ENCODE data around the gene CREB3L1. TPM values are rescaled to one million over a fixed set of nuclear protein-coding genes. Genes with fewer than 3 reads are reported as not detected.

The CREB3L1 gene
- total and polyA plus RNA-seq, 2 of the 13 experiments (the other 11 are each of a cell fraction or from before 2014, with no cell fraction given), result not detected

DNA sequence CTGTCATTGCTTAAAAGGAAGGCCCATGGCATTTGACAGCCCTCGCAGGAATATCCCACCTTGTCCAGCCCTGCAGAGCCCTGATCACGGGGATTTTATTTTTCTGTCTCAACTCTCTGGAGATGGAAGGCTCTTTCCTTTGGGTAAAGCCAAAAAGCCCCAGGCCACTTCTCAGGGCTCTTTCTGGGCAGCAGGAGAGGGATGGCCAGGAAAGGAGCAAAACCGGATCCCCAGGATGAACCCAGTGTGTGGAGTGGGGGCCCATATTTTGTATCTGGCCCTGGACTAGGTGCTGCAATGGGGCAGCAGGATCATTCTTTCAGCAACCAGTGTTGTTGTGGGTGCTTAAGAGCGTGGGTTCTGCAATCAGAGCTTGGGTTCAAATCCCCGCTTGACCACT, 11.0 kb downstream of the CREB3L1 start:
- no peaks in the 10 kb centered on the region for H3K9me3 ChIP-seq (ENCODE audit: low read length)
- H4K20me1 ChIP-seq (ENCODE audit: insufficient read depth, low read length), result no peaks in the 10 kb centered on the region
- FAIRE-seq (no peak), DNase-seq (ENCODE audit: low spot score) (no peak), ATAC-seq (no peak)
- no peak overlapping the region for H2AFZ ChIP-seq (ENCODE audit: low read length)
- no peaks in the 10 kb centered on the region for H3K36me3 ChIP-seq (replicated peaks in 1 of 2; ENCODE audit: control insufficient read depth in 1 of 2, insufficient read depth in 2 of 2, low read length in 2 of 2)
- H3K4me2 ChIP-seq (ENCODE audit: low read depth, low read length), result no peak overlapping the region
- H3K9ac ChIP-seq (ENCODE audit: insufficient read depth, low read depth, low read length), result no peak overlapping the region
- intact Hi-C loops (cut with micrococcal nuclease; ENCODE audit: unreplicated experiment) (no loop called here), in situ Hi-C loops (cut with HindIII; ENCODE audit: extremely low pct_ligation_motif_present, low pct_unique_long_range_greater_than_20kb) (no loop called here)
- 67% methylated on average over 5 of the region's 5 CpGs for WGBS (ENCODE audit: low lambda C conversion rate)
- peaks cover 2 to 38% of the 10 kb centered on the region in 2 experiments; a peak in 4 of 5 replicates for H3K27me3 ChIP-seq (ENCODE audit: control insufficient read depth in 1 of 2, insufficient read depth in 2 of 2, low read length in 2 of 2)
- BruUV-seq (replicated peaks), result no TSS peak
- no peak overlapping the region for H3K4me3 ChIP-seq (replicated peaks in 1 of 3; ENCODE audit: insufficient read depth in 1 of 3, low read depth in 2 of 3, low read length in 3 of 3)
- no peak for TF ChIP-seq CHCHD3 (CRISPR knock-in tag; IDR thresholded peaks at IDR 0.05)
- no peak for TF ChIP-seq CBFB (CRISPR knock-in tag; IDR thresholded peaks at IDR 0.05)
- no peak for TF ChIP-seq MAZ (IDR thresholded peaks at IDR 0.05; ENCODE audit: borderline replicate concordance, low read depth, low read length)
- TF ChIP-seq MAZ (CRISPR knock-in tag; IDR thresholded peaks at IDR 0.05; ENCODE audit: low read depth), result no peak
- H3K27ac ChIP-seq (ENCODE audit: extremely low read length, insufficient read depth, low read length), result no peak overlapping the region
- POLR2A ChIA-PET, result interaction anchor here (3.4 kb wide), 1 partner anchor 45 kb away, joined by 12 read pairs; no protein-coding TSS in a partner anchor
- H3K4me1 ChIP-seq (ENCODE audit: insufficient read depth, low read length), result peaks cover 17% of the 10 kb centered on the region
- CTCF ChIA-PET (ENCODE audit: low intra/inter-chr PET ratio, low total read pairs), result no interaction called here
- H3K79me2 ChIP-seq (ENCODE audit: insufficient read depth, low read length), result no peaks in the 10 kb centered on the region

DNA sequence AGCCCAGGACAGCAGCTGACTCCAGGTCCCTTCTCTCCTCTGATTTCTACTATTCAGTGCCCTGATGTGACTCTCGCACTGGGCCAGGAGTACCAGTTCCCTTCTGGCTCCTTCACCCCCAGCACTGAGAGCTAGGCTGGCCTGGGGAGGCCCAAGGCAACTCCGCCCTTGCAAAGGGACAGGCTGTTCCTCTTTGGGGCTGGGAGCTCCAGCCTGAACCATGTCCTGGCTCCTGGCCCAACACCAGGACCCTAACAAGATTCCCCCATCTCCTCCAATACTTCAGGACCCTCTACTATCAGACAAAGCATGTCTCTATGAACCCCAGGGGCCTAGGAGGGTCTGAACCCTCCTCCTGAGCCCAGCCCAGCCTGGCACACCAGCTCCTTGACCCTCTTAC, 12.5 kb downstream of the CREB3L1 start:
- ATAC-seq (no peak), FAIRE-seq (no peak), DNase-seq (ENCODE audit: low spot score) (no peak)
- no TSS peak for BruUV-seq (replicated peaks)
- TF ChIP-seq HDAC1 (CRISPR knock-in tag; IDR thresholded peaks at IDR 0.05) (no peak), JUN (CRISPR knock-in tag; IDR thresholded peaks at IDR 0.05) (no peak), SP1 (IDR thresholded peaks at IDR 0.05) (no peak), SP1 (CRISPR knock-in tag; IDR thresholded peaks at IDR 0.05) (no peak), SIN3B (IDR thresholded peaks at IDR 0.05; ENCODE audit: low read length) (no peak), ZNF468 (CRISPR knock-in tag; IDR thresholded peaks at IDR 0.05) (no peak), ZNF33A (CRISPR knock-in tag; IDR thresholded peaks at IDR 0.05; ENCODE audit: borderline replicate concordance) (no peak)
- Histone ChIP-seq H4K20me1 (ENCODE audit: insufficient read depth, low read length) (no peaks in the 10 kb centered on the region), H3K27me3 (ENCODE audit: control insufficient read depth in 1 of 2, insufficient read depth in 2 of 2, low read length in 2 of 2) (peaks cover 7 to 54% of the 10 kb centered on the region in 2 experiments; a peak in 4 of 5 replicates), H3K4me1 (ENCODE audit: insufficient read depth, low read length) (peaks cover 16% of the 10 kb centered on the region), H3K4me2 (ENCODE audit: low read depth, low read length) (no peak overlapping the region), H3K36me3 (replicated peaks in 1 of 2; ENCODE audit: control insufficient read depth in 1 of 2, insufficient read depth in 2 of 2, low read length in 2 of 2) (no peaks in the 10 kb centered on the region), H3K4me3 (replicated peaks in 1 of 3; ENCODE audit: insufficient read depth in 1 of 3, low read depth in 2 of 3, low read length in 3 of 3) (no peak overlapping the region), H3K79me2 (ENCODE audit: insufficient read depth, low read length) (no peaks in the 10 kb centered on the region), H3K9ac (ENCODE audit: insufficient read depth, low read depth, low read length) (no peak overlapping the region), H3K9me3 (ENCODE audit: low read length) (no peaks in the 10 kb centered on the region), H2AFZ (ENCODE audit: low read length) (no peak overlapping the region), H3K27ac (ENCODE audit: extremely low read length, insufficient read depth, low read length) (no peak overlapping the region)
- intact Hi-C loops (cut with micrococcal nuclease; ENCODE audit: unreplicated experiment) (no loop called here), in situ Hi-C loops (cut with HindIII; ENCODE audit: extremely low pct_ligation_motif_present, low pct_unique_long_range_greater_than_20kb) (no loop called here)
- ChIA-PET POLR2A (interaction anchor here (3.4 kb wide), 1 partner anchor 47 kb away, joined by 12 read pairs; no protein-coding TSS in a partner anchor), CTCF (ENCODE audit: low intra/inter-chr PET ratio, low total read pairs) (no interaction called here)
- WGBS (ENCODE audit: low lambda C conversion rate), result no CpG with 5 or more reads among the region's 2 CpGs
